ELF-1 (cell line): ENCODE data around the gene UBAC2.

Experiments
- DNase-seq: peaks from one replicate; pipeline ENCODE4 v3.0.0-alpha.2; 2016; ENCODE audit warnings: low read depth, low spot score

UBAC2 gene, protein sequence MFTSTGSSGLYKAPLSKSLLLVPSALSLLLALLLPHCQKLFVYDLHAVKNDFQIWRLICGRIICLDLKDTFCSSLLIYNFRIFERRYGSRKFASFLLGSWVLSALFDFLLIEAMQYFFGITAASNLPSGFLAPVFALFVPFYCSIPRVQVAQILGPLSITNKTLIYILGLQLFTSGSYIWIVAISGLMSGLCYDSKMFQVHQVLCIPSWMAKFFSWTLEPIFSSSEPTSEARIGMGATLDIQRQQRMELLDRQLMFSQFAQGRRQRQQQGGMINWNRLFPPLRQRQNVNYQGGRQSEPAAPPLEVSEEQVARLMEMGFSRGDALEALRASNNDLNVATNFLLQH

DNA sequence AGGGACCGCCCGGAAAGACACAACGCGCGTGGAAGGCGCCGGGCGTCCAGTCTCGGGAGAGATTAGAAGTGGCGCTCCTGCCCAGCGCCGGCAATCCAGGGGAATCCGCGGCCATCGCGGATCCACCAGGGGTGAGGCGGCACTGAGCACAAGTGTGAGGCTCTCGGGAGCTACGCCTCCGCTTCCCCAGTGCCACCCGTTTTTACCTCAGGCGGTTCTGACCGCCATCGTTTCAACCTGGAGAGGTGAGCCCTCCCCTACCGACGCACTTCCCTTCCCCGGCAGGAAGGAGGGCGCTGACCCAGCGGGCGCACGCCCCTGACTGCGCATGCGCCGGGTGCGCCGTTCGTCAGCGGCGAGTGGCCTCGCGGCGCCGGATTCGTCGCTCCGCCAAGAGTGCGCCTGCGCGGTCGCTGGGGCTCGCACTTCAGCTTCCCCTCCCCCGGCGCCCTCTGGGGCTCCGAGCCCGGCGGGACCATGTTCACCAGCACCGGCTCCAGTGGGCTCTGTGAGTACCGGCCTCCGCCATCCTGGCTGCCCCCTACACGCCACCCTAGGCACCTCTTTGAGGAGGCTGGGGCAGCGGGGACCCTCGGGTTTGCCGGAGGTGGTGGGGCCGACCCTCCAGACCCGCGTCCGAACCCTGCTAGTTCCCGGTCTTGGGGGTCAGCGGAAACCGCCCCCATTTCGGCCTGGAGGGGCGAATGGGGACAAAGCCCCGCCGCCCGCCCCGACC is at the start of gene UBAC2:
Gene UBAC2 (plus strand): TSS at position 423 of the 736 bp plus-strand sequence. CDS start 55 bp downstream, at position 478.
- DNase-seq, result peak; percentile 96

DNA sequence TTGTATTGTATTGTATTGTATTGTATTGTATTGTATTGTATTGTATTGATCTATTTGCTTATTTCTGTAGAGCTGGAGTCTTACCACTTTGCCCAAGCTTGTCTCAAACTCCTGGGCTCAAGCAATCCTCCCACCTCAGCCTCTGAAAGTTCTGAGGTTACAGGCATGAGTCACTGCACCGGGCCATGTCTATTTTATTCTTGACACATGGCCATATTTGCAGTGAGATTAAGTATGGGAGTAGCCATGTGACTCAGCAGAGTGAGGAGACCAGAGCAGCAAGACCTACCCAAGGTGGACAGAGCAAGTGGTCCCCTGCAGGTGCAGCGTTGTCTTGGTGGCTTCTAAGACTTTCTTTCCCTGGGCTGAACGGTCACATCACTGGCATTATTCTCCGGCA is 49.1 kb upstream of the UBAC2 start:
- DNase-seq, result no peak

DNA sequence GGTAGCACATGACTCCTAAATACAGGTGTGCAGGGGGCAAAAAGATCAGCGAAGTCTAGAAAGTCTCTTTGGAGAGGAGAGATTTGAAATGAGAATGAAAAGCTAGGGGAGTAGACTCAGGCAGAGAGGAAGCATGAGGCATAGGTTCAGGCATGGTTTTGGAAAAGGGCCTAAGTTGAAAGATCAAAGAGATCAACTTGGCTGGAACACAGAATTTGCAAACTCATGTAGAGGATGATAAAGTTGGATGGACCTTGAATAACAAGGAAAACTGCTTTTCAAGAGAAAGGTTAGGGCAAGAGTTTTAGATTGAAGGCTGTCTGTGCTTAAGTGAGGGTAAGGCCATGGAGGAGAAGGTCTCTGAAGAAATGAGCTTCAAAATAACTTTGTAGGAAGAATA is 47.4 kb upstream of the UBAC2 start:
- DNase-seq, result no peak

DNA sequence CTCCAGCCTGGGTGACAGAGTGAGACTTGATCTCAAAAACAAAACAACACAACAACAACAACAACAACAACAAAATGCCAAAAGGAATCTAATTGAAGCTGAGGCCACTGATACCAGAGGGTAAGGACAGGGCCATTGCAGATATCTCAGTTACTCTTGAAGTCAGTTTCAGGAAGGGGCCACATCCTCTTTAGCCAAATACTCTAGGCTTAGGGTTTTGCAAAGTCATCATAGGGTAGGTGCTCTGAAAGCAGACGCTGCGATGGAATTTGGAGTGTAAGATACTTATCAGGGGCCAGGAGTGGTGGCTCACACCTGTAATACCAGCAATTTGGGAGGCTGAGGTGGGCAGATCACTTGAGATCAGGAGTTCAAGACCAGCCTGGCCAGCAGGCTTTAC is 46.6 kb upstream of the UBAC2 start:
- DNase-seq, result no peak

DNA sequence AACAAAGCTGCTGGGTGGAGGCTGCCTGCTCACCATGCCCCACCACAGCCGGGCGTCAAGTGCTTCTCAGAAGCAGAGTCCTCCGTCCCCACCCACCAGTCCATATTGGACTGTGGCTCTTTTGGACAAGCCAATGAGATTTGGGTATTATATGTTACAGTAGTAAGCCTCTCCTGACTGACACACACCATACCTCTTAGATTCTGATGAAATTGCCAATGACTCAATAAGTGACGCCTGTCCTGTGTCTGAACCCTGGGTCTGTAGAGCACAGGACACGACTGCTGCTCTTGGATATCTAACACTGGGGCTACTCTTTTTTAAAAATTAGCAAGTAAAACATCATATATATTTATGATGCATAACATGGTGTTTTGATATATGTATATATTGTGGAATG is 44.8 kb upstream of the UBAC2 start:
- no peak for DNase-seq

- DNase-seq, result no peak
Observed at GRCh38 chr13:99157046-99157445, 43.6 kb upstream of the UBAC2 start.

- DNase-seq, result peak; percentile 74
Observed at GRCh38 chr13:99158846-99159245, 41.8 kb upstream of the UBAC2 start.

DNA sequence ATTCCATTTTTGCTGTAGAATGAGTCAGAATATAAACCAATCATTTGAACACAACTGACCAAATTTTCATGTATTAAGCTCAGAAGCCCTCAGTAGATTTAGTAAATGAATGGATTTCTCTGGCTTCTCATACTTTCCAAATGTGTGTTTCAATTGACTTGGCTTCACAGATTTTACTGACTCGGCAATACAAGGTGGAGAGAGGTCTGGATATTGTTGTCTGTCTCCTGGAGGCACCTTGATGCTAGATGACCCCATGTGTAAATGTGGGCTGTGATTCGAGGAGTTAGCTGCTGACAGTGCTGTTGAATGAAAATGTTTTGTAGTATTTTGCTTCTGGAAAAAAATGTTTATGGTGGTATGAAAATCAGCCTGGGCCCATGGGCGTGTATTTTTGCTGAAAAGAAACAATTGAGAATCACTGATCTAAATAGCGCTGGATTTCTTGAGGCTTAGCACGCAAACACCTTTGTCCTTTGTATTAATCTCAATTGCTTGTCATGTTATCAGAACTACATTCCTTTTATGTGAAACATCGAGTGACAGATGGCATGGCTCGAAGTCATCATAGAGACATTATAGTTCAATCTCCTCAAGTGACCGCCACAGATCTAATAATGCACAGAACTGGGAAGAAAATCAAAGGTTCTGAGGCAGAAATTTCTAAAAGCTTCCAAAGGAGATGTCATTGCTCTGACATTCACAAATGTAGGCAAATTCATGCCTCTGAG is 41.2 kb upstream of the UBAC2 start:
- DNase-seq, result no peak

- DNase-seq, result no peak
Observed at GRCh38 chr13:99160415-99160814, 40.2 kb upstream of the UBAC2 start.

- no peak for DNase-seq
Observed at GRCh38 chr13:99161512-99161911, 39.1 kb upstream of the UBAC2 start.

- DNase-seq, result no peak
Observed at GRCh38 chr13:99162567-99163361, 37.9 kb upstream of the UBAC2 start.

DNA sequence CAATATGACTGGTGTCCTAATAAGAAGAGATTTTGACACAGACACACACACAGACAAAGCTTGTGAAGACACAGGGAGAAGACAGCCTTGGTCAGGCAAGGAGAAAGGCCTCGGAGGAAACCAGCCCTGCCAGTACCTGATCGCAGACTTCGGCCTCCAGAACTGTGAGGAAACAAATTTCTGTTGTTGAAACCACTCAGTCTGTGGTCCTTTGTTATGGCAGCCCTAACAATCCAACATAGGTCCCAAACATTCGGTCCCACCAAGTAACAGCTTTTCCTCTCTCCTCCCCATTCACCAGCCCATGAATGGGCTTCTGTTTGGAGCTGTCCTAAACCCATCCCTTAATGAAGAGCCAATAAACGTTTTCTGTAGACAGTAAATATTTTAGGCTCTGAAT is 36.4 kb upstream of the UBAC2 start:
- no peak for DNase-seq

DNA sequence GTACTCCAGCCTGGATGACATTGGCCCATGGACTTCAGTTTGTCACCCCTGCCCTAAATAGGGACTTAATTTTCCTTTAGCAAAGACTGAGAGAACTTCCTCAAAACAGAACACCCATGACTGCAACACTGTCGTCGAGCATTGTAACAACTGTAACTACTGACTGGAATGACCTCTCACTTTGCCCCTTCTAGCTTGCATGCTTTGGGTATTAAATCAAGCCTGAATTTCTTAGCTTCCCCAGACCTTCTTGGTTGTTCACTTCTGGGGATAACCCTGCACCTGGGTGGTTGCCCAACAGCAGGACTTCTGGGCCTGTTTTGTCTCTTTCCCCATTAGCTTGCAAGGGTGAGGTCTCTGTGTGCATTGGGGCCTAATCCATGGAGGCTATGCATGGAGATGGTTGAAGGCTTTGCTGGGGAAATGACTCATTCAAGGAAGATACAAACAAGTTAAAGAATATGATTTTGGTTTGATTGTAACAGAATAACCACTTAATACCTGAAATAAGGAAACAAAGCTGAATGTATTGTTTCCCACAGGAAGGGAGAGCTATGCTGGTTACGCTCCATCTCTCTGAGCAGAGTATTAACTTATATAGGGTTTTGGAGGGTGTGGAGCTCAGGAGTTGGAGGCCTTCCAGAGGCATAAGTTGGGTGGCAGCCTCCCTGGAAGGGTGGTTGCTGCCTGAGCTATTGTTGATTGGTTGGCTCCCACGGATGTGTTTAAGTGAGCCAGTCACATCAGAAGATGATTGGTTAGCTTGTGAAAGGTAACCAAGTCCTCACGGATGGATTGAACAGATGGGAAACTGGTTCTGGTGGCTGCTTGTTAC is 34.7 kb upstream of the UBAC2 start:
- no peak for DNase-seq

DNA sequence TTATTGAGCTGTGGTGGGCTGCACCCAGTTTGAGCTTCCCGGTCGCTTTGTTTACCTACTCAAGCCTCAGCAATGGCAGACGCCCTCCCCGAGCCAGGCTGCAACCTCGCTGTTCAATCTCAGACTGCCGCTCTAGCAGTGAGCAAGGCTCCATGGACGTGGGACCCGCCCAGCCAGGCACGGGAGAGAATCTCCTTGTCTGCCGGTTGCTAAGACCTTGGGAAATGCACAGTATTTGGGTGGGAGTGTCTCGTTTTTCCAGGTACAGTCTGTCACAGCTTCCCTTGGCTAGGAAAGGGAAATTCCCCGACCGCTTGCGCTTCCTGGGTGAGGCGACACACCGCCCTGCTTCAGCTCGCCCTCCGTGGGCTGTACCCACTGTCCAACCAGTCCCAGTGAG is 27.7 kb upstream of the UBAC2 start:
- no peak for DNase-seq

GRCh38 chr13:99173606-99174005 is 27.0 kb upstream of the UBAC2 start:
- no peak for DNase-seq

- no peak for DNase-seq
Observed at GRCh38 chr13:99174533-99175100, 26.0 kb upstream of the UBAC2 start.

DNA sequence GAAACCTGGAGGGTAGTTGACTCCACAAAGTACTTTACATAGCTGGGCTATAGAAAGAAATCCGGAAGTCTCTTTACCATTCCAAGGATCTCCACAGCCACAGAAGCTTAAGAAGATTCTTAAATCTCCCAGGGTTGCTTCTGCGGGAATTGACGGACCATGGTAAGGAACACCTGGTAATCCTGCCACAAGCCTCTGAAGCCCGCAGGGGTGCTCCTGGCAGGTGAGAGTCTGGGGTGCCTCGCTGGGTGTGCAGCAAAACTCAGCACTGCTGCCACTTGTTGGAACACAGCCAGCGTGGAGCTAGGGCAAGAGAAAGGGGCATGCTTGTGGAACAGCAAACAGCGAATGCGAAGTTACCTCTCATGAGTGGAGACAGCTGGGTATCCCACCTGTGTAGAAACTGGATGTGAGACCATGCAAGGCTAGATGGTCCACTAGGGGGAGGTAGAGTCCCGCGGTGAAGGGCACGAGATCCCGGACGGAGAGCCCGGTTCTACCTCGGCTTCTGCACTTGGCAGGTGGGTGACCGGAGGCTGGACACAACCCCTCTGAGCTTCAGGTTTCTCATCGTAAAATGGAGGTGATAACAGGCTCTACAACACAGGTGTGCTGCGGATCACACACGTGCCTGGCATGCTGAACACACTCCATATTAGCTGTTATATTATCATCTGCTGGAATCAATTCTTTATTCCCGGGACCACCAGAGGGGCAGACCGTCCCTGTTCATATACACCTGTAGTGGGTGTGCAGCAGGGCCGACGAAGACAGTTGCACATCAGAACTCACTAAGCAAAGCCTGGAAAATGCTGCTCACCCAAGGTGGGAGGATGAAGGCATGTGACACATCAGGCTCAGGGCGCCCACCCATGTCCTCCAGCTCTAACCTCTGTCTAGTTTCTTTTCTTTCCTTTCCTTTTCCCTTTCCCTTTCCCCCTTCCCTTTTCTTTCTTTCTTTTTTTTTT is 24.1 kb upstream of the UBAC2 start:
- peak; percentile 88 for DNase-seq

DNA sequence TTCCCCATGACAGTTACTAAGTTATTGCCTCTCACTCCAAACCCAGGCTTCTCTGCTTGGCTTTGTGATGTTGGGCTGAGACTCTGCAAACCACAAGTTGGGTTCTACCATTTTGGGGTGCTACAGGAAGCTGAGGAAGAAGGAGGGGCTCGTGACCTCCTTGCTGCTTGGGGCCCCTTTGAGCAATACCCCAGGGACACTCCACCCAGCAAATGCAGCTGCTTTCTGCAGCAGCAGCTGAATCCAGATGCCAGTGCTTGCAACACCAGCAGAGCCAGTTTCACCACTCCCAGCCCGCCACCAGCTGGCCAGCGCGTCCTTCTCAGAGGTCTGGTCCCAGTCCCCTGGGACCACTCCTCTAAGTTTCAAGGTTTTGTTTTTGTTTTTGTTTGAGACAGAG is 22.0 kb upstream of the UBAC2 start:
- DNase-seq, result peak; percentile 54

- DNase-seq, result no peak
Observed at GRCh38 chr13:99179460-99179859, 21.2 kb upstream of the UBAC2 start.
